Dedifferentiated amniotic fluid mesenchymal stem cell (primary cell): ENCODE results near the gene DMBX1.
A peak's percentile ranks its signal among the peaks of the same experiment; 100 is the strongest.

ENCODE experiments used
- DNase-seq: peaks from one replicate; pipeline ENCODE4 v3.0.0-alpha.2; 2016; ENCODE audit errors: extremely low spot score

The DMBX1 gene

DNA sequence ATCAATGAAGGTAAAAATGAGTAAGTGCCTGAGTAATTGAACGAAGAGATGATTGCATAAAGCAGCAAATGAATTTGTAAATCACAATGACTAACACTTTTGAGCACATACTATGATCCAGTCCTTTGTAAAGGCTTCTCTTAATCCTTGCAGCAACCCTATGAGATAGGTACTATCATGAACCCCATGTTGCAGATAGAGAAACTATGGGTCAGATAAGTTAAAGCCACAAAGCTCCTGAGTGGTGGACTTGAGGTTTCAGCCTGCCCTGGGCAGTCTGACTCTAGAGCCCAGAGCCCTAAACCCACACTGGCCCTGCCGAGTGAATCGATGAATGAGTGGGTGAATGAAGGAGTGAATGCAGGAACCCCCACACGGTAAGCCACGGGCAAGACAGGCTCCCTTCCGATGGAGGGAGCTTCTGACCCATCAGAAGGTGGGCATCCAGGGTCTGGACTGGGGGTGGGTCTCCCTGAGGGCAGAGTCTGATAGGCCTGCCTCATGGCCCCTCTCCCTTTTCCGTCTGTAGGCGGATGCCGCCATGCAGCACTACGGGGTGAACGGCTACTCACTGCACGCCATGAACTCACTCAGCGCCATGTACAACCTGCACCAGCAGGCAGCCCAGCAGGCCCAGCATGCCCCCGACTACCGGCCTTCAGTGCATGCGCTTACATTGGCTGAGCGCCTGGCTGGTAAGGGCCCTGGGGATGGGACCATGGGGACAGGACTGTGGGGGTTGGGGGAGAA, 17.0 kb downstream of the DMBX1 start:
- DNase-seq, result no peak

DNA sequence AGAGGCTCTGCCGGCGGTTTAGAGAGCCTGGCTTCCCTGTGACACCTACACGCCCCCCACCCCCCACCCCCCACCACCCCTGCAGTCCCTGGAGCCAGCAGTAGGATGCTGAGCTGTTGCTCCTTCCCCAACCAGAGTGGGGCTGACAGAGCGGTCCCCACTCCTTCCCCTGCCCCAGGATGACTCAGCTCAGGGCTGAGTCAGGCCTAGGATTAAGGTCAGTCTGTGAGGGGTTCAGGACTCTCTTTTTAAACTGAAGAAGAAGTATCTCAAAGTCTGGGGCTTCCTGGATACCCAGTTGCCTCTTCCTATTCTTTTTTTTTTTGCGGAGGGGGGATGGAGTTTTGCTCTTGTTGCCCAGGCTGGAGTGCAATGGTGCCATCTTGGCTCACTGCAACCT, 19.1 kb downstream of the DMBX1 start:
- no peak for DNase-seq

DNA sequence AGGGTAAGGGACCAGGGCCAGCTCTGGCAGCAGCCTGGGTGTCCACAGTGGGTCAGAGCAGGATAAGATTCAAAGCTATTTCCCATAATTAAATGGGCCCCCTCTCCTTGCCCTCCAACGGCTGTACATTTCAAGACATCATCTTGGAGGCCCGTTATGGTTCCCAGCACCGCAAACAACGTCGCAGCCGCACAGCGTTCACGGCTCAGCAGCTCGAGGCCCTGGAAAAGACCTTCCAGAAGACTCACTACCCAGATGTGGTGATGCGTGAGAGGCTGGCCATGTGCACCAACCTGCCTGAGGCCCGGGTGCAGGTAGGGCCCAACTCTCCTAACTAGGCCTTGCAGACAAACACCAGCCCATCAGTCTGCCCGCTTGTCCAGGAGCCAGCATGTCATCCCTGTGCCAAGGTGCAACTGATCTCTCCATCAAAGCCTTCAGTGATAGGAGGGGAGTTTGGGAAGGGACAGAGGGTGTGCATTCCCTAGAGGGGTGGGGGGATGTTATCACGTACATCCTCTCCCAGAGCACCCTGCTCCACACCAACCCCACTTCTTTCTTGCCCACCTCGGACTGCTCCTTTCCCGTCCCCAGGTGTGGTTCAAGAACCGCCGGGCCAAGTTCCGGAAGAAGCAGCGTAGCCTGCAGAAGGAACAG, 20.8 kb downstream of the DMBX1 start:
- DNase-seq, result no peak

DNA sequence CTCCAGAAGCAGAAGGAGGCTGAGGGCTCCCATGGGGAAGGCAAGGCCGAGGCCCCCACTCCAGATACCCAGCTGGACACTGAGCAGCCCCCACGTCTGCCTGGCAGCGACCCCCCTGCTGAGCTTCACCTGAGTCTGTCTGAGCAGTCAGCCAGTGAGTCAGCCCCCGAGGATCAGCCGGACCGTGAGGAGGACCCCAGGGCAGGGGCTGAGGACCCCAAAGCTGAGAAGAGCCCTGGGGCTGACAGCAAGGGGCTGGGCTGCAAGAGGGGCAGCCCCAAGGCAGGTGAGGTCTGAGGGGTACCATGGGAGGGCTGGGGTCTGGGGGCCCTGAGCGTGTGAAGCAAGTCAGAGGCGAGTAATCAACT, 21.3 kb downstream of the DMBX1 start:
- DNase-seq, result no peak

DNA sequence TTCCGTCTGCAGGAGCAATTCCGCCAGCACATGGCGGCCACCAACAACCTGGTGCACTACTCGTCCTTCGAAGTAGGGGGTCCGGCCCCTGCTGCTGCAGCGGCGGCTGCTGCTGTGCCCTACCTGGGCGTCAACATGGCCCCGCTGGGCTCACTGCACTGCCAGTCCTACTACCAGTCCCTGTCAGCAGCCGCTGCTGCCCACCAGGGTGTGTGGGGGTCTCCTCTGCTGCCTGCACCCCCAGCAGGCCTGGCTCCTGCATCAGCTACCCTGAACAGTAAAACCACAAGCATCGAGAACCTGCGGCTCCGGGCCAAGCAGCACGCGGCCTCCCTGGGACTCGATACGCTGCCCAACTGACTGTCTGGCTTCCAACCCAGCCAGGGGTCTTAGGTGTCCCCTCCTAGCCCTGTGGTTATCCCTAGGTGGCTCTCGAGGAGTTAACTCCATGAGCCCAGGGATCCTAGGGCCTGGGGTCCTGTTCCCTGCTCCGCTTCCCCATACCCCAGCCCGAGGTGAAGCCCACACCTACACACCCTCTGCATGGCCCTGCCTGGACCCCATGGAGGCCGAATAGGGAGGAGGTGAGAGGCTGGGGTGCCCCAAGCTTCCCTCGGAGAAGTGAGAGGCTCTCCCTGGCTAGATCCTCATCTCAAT, 22.6 kb downstream of the DMBX1 start:
- DNase-seq, result no peak

DNA sequence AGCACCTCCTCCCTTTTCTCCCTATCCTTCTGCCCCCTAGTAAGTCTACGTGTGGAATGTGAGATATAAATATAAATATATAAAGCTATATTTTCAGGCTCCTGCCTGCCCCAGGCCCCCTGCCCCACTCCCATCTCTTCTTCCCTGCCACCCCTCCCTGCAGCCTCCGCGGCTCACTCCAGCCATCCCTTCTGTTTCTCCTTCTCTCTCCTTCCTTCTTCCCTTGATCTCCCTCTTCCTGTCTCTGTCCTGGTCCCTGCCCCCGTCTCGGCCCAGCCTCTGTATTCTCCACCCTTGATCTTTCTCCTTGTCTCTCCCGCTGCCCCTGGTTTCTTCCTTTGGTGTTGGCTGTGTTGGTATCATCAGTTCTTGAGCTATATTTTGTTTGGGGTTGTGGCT, 23.2 kb downstream of the DMBX1 start:
- DNase-seq, result no peak

DNA sequence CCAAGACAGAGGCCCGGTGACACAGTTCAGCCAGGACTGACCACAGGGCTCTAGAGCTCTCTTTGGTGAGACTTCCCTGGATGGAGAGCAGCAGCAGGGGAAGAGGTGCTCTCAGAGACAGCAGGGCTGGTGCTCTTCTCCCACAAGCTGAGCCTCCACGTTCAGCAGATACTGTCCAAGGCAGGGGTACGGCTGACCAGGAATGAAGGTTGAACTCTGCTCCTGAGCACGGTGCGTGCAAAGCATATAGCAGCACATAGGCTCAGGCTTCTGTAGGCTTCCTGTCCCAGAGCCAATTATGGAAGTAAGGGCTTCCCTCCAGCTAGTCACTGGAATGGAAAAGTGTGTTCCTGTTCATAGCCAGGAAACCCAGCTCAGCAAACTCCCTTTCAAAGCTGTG, 23.9 kb downstream of the DMBX1 start:
- no peak for DNase-seq

DNA sequence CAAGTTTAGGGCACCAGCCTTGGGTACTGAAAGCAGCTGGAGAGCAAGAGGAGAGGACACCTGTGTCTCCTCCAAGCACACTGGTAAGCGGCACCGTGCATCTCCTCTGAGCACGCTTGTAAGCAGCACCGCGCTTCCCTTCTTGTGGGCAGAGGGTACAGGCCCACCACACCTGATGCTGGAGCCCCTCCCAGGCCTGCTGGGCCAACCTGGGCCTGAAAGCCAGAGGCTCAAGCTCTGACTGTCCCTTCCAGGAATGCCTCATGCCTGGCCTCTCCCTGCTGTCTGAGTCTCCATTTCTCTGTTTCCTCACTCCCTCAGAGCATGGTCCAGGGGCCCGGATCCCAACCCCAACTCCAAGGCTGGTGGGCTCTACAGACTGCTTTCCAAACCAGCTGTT, 25.9 kb downstream of the DMBX1 start:
- no peak for DNase-seq

DNA sequence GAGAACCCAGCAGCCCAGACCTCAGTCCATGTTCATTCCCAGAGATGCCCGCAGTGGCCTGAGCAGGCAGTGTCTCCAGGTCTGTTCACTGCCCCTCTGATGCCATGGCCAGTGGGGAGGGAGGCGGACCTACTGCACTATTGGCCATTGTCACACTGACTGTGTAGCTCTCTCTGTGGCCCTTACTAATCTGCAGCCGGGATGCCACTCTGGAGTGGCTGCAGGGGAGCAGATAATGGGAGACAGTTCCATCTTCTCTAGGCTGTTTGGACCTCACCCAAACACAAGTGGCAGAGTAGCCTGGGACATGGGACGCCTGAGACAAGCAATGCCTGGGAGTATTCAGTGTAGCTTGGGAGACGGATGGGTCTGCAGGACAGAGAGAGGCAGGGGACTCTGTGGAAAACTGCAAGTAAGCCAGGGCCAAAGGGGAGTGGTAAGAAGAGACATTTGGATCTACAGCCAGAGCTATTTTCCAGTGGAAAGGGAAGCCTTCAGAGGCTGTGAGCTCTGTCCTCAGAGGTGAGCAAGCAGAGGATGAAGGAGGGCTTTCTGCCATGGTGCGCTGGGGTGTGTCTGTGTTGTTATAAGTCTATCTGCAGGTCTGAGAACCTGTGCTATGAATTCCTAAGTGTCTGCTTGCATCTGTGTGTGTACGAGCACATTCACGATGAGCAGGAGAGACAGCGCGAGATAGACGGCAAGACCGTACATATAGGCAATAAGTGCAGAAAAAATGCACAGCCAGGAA, 26.7 kb downstream of the DMBX1 start:
- DNase-seq, result no peak

DNA sequence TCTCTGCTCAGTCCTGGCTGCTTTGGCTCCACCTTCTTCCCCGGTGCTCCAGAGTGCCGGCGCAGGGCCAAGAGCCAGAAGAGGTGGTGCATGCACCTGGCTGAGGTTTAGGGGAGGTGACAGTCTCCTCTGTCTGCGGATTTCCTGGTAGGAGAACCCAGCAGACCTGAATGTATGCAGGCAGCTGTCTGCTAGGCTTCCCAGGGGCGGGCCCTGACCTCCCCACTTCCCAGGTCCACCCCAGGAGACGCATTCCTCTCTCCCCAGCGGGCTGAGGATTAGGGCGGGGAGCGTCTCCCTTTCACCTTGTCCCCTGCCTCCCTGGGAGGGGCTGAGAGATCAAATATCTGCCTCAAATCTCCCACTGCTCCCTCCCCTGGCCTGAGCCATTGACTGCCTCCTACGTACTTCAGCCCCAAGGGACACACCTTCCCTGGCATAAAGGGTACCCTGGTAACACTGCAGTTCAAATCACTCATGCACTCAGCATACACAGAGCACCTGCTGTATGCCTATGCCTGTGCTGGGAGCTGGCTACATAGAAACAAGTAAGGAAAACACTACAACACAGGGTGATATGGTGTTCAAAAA, 27.5 kb downstream of the DMBX1 start:
- DNase-seq, result no peak

DNA sequence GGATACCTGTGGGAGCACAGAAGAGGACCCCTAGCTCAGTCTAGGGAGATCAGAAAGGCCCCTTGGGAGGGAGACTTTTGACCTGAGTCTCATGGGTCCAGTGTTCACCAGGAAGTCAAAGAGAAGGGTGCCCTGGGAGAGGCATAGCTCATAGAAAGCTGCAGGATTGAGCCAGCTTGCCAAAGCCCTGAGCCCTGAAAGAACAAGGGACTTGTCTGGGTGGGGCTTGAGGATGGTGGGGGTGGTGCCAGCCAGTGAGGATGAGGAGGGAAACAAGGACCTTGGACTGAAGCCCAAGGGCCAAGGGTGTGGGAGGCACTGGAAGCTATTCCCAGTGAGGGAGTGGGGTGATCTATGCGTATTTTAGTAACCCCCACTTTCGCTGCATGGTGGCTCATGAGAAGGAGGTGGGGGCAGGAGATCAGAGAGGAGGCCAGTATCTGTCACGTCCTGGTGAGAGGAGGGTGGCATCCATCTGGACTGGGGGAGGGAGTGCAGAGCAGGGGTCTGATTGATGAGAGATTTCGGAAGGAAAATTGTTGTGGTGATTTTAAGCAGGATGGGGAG, 28.4 kb downstream of the DMBX1 start:
- DNase-seq, result no peak

DNA sequence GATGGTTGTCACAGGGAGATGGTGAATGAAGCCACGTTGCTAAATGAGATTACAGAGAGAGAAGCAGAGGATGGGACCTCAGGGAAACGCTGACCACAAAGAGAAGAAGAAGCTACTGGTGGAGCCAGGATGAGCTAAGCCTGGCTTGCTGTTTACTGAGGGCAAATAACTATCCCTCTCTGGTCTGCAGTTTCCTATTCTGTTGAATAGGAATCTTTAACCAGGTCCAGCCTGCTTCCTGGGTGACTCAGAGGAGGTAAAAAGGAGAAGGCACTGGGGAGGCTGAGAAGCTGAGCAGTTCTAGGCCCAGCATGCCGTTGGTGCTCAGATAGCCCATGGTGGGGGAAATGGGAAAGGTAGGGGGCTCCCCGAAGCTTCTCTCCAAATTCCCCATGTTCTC, 29.6 kb downstream of the DMBX1 start:
- DNase-seq, result no peak

DNA sequence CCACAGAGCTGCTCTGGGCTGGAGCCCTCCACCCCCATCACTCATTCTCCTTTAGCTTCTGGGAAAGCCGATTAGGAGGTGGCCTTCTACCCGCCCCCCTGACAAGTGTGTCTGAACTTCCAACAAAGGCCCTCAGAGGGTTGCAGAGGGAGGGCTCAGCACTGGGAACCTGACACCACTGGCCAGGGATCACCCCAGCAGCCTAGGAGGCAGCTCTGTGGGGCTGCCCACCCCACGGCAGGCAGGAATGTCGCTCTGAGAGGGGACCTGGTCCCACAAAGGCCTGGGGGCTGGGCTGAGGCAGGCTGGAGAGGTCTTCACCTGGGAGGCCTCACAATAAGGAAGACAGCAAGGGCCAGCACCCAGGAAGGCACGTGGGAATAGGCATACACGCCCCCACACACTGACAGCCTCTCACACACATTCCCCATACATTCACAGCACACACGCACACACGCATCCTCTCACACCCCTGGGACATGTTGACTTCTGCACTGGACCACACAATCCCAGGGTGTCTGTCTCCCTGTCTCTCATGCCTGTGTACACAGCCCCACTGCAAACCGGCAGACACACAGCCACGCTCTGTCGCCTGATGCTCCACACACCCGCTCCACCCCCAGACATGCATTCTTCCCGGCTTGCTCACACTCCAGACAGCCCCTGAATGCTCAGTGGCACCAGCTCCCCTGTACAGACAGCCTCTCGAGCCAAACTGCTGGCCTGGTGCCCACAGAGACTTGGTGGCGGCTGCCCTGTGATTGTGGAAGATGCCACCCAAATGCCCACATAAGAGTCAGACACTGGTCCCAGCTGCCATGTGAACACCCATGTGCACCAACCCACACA, 30.7 kb downstream of the DMBX1 start:
- DNase-seq, result peak; percentile 73

DNA sequence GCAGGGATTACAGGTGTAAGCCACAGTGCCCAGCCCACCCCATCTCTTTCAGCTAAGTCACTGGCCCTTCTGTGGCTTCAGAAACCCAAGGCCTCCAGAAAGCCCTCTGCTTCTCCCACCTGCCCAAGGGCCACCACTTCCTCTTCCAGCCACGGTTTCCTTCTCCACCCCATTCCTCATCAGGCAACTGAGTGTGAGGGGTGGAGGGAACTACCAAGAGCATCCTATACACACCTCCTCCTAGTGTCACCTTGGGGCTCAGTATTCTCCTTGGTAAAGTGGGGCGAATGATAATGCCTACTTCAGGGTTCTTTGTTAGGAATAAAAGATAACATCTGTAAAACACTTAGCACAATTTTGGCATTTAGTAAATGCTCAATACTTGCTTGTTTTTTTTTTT, 31.8 kb downstream of the DMBX1 start:
- no peak for DNase-seq

DNA sequence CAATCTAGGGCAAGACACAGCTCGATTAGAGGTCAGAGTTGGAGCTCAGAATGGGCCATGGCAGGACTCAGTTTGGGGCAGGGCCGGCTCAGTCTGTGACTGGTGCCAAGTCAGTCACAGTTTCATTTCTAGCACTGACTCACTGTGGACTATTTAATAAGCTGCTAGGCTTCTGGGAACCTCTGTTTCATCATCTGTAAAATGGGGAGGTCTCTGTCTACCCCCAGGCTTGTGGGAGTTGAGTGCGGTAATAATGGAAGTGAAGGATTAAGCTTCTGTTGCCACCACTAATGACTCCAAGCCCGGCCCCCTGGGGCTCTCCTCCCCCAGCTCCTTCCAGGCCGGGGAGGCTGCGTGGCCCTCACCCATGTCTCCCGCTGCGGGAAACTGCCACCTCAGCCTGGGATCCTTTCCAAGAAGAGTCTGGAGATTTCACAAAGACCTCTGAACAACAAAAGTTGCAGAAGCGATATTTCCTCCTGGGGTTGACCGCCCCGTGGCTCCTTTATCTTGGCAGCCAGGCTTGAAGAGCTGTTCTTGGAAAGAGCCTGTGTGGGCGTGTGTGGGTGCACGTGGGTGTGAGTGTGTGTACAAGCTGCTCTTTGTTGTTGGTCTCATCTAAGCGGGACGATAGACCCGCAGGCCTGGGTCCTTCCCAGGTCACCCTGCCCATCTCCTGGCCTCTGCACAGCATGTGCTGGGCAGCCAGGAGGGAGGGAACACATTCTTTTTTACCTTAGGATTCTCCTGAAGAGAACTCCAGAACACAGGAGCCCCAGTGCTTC, 32.7 kb downstream of the DMBX1 start:
- DNase-seq, result no peak

DNA sequence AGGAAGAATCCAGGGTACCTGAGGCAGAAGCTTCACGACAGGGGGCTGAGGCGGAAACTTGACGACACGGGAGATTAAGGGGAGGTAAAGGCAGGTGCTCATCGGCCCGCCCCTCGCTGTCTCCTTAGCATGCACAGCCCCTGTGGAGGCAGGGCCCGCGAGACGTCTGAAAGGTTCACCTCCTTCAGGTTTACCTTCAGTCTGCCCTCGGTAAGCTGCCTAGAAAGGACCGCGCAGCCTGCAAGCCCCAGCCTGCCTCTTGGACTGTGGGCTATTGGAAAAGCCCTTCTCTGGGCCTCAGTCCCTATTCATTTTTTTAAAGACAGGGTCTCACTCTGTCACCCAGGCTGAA, 33.3 kb downstream of the DMBX1 start:
- DNase-seq, result no peak

DNA sequence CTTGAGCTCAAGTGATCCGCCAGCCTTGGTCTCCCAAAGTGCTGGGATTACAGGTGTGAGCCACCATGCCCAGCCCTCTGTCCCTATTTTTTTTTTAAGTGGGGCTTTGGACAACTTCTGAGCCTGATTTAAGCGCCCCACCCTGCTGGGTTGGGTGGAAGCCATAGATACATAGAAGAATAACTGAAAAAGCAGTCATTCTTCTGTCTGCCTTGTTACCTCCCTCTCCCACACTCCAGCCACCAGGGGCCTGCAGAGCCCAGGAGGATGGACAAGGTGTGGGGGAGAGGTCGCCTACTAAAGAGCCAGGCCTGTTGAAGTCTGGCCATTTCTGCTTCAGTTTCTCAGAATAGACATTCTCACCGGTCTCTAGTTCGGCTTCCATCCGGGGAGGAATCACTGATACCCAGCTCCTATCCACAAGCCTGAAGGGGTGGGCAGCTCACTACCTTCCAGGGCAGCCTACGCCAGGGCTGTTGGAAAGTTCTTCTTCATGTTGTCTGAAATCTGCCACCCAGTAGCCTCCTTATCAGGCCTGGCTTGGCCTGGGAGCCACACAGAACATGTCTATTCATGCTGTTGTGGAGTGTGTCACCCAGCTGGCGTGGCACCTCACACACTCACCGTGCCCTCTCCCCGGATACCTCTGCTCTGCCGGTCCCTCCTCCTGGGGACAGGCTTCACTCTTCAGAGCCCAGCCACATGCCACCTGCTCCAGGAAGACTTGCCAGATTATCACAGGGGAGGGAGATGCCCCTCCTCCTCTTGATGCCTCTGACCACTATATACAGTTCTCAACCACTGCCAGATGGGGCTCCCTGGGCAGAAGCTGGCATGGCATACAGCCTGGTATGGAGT, 34.1 kb downstream of the DMBX1 start:
- no peak for DNase-seq

DNA sequence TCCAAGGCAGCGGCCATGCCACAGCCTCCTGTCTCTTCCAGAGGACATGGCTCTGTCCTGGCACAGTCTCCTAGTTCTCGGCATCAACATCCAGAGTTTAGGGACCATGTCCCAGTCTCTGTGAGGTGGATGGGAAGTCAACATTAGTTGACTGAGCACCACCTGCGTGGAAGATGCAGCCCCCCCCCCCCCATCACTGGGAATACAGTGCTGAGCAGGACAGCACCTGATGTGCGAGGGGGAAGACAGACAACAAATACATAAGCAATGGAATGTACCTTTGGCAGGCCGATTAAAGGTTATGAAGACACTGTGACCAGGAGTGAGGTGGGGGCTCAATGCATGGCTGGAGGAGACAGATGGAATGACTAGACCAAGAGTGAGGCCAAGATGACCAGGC, 35.2 kb downstream of the DMBX1 start:
- DNase-seq, result no peak
